SK-N-SH (cell line): Measurements from ENCODE around the gene TPM3. TPM values are rescaled to one million over a fixed set of nuclear protein-coding genes. Genes with fewer than 3 reads are reported as not detected.

Experiments
- CTCF ChIA-PET: fragments of 300-600, 350-600 bp; formaldehyde crosslinking; extraction: SDS; loops from one replicate; lab custom pipeline; 2021; lab: Yijun Ruan, JAX
- POLR2A ChIA-PET: fragments of 350-600 bp; sonication (Branson Sonifier 250); formaldehyde crosslinking; extraction: SDS; loops from one replicate; lab custom pipeline; 2020; ENCODE audit warnings: antibody characterized with exemption, inconsistent platforms; lab: Yijun Ruan, JAX
- DNase-seq: peaks from one replicate; pipeline ENCODE4 v3.0.0; 2012
- H2AFZ ChIP-seq: fragments of 200-600 bp; sonication (generic); 2 replicates; pipeline ENCODE4 v1.8.1; 2016; ENCODE audit warnings: antibody characterized with exemption, mild to moderate bottlenecking, low read depth
- H3F3A ChIP-seq: fragments of 200-600 bp; sonication (generic); replicated peaks from 2 replicates; pipeline ENCODE3; 2016; ENCODE audit warnings: antibody characterized with exemption, mild to moderate bottlenecking; ENCODE audit not compliant: insufficient read depth
- H3K27ac ChIP-seq, 2 experiments: fragments of 200-500 bp in 1 of 2; fragments of 200-600 bp in 1 of 2; sonication (Bioruptor generic) in 1 of 2; sonication (generic), shearing (Covaris generic) in 1 of 2; 2 replicates each; pipeline versions ENCODE4 v1.5.1 to v1.6.1; 2014 to 2016; ENCODE audit warnings: low read depth in 2 of 2, inconsistent platforms in 1 of 2, low read length in 1 of 2, mild to moderate bottlenecking in 1 of 2, mixed read lengths in 1 of 2
- H3K27me3 ChIP-seq: fragments of 200-600 bp; sonication (generic), shearing (Covaris generic); 2 replicates; pipeline ENCODE4 v1.6.1; 2016; ENCODE audit warnings: mixed run types; ENCODE audit not compliant: insufficient read depth
- H3K36me3 ChIP-seq, 2 experiments: fragments of 200-500 bp in 1 of 2; fragments of 200-600 bp in 1 of 2; sonication (Bioruptor generic) in 1 of 2; sonication (generic) in 1 of 2; replicated peaks in 1 of 2; 2 replicates each; pipeline versions ENCODE3 to v1.5.1; 2014 to 2016; ENCODE audit warnings: low read length in 1 of 2, mild to moderate bottlenecking in 1 of 2; ENCODE audit not compliant: insufficient read depth in 2 of 2, control insufficient read depth in 1 of 2
- H3K4me1 ChIP-seq, 2 experiments: fragments of 200-500 bp in 1 of 2; fragments of 200-600 bp in 1 of 2; sonication (Bioruptor generic) in 1 of 2; sonication (generic), shearing (Covaris generic) in 1 of 2; 2 replicates each; pipeline versions ENCODE4 v1.5.1 to v1.6.1; 2014 to 2016; ENCODE audit warnings: low read depth in 1 of 2, low read length in 1 of 2, mixed run types in 1 of 2; ENCODE audit not compliant: insufficient read depth in 2 of 2, control insufficient read depth in 1 of 2
- H3K4me2 ChIP-seq: fragments of 200-600 bp; sonication (generic), shearing (Covaris generic); 2 replicates; pipeline ENCODE4 v1.6.1; 2017; ENCODE audit warnings: mixed run types
- H3K4me3 ChIP-seq, 2 experiments: fragments of 200-500 bp in 1 of 2; fragments of 200-600 bp in 1 of 2; sonication (Bioruptor generic) in 1 of 2; sonication (generic), shearing (Covaris generic) in 1 of 2; 2 replicates each; pipeline versions ENCODE4 v1.5.1 to v1.8.1; 2014 to 2016; ENCODE audit warnings: low read depth in 2 of 2, inconsistent platforms in 1 of 2, low read length in 1 of 2, mild to moderate bottlenecking in 1 of 2, mixed read lengths in 1 of 2, moderate library complexity in 1 of 2
- H3K79me2 ChIP-seq: fragments of 200-600 bp; sonication (generic); 2 replicates; pipeline ENCODE4 v1.8.1; 2017; ENCODE audit warnings: mild to moderate bottlenecking; ENCODE audit not compliant: insufficient read depth
- H3K9ac ChIP-seq: fragments of 200-600 bp; sonication (generic); 2 replicates; pipeline ENCODE4 v1.6.1; 2017; ENCODE audit warnings: mixed run types
- H3K9me2 ChIP-seq: fragments of 200-600 bp; sonication (generic); 2 replicates; pipeline ENCODE4 v1.6.1; 2017; ENCODE audit warnings: mixed run types
- H3K9me3 ChIP-seq: fragments of 200-600 bp; sonication (generic); 2 replicates; pipeline ENCODE4 v1.6.1; 2017; ENCODE audit warnings: mixed run types, mild to moderate bottlenecking, moderate library complexity
- H4K20me1 ChIP-seq: fragments of 200-600 bp; sonication (generic); 2 replicates; pipeline ENCODE4 v1.6.1; 2017; ENCODE audit warnings: mild to moderate bottlenecking, mixed run types; ENCODE audit not compliant: insufficient read depth
- FOXM1 ChIP-seq: IDR thresholded peaks from 2 replicates; pipeline ENCODE4 v1.4.0; 2012; ENCODE audit warnings: low read depth, mild to moderate bottlenecking
- GABPA ChIP-seq: IDR thresholded peaks from 2 replicates; pipeline ENCODE4 v1.4.0; 2012; ENCODE audit warnings: low read depth, mild to moderate bottlenecking
- GATA2 ChIP-seq: sonication (generic); formaldehyde crosslinking; IDR thresholded peaks from 2 replicates; pipeline ENCODE4 v1.5.0; 2020; ENCODE audit warnings: mild to moderate bottlenecking, missing genetic modification reagents
- IRF3 ChIP-seq: fragments of 150-350 bp; IDR thresholded peaks from 2 replicates; pipeline ENCODE4 v1.6.1; 2016; ENCODE audit warnings: mild to moderate bottlenecking, low read depth, low read length
- JUND ChIP-seq: IDR thresholded peaks from 2 replicates; pipeline ENCODE4 v1.4.0; 2012
- MAX ChIP-seq: IDR thresholded peaks from 2 replicates; pipeline ENCODE4 v1.4.0; 2012; ENCODE audit warnings: low read depth
- MXI1 ChIP-seq: IDR thresholded peaks from 2 replicates; pipeline ENCODE4 v1.6.1; 2012; ENCODE audit warnings: mild to moderate bottlenecking, low read depth, low read length, improper control_type of control experiment
- NRF1 ChIP-seq: IDR thresholded peaks from 2 replicates; pipeline ENCODE4 v1.6.1; 2012; ENCODE audit warnings: low read depth, mild to moderate bottlenecking, low read length
- PBX3 ChIP-seq: IDR thresholded peaks from 2 replicates; pipeline ENCODE4; 2012
- REST ChIP-seq: IDR thresholded peaks from 2 replicates; pipeline ENCODE4 v1.6.1; 2012; ENCODE audit warnings: mild to moderate bottlenecking, low read depth, low read length, moderate library complexity
- RFX5 ChIP-seq: IDR thresholded peaks from 2 replicates; pipeline ENCODE4 v1.6.1; 2012; ENCODE audit warnings: mild to moderate bottlenecking, improper control_type of control experiment, low read length
- SIN3A ChIP-seq: IDR thresholded peaks from 2 replicates; pipeline ENCODE4 v1.6.1; 2012; ENCODE audit warnings: low read depth, mild to moderate bottlenecking, low read length, moderate library complexity, borderline replicate concordance
- SMC3 ChIP-seq: IDR thresholded peaks from 2 replicates; pipeline ENCODE4 v1.6.1; 2012; ENCODE audit warnings: low read depth, low read length, improper control_type of control experiment
- TCF12 ChIP-seq: IDR thresholded peaks from 2 replicates; pipeline ENCODE4 v1.4.0; 2012
- USF1 ChIP-seq: IDR thresholded peaks from 2 replicates; pipeline ENCODE4 v1.4.0; 2012; ENCODE audit warnings: low read depth, borderline replicate concordance
- WGBS: methylation state at CpG from one replicate; pipeline ENCODE4 v1.1.6; 2017; ENCODE audit warnings: low lambda C conversion rate; 5-methylcytosine and 5-hydroxymethylcytosine counted together
- polyA plus RNA-seq, 3 experiments: library from polyadenylated mRNA; depleted of rRNA; stranded (reverse); fragments of >200 nt; gene quantifications; 2 replicates each; pipeline ENCODE4 v1.2.3, GENCODE V29; 2012

Gene TPM3
- polyA plus RNA-seq, 1 of the 3 experiments (the other 2 are of a cell fraction), result 324 TPM

GRCh38 chr1:154192476-154192875, 576 bp upstream of the TPM3 start:
- TF ChIP-seq FOXM1, result no peak
- no peak for TF ChIP-seq REST
- no peak for TF ChIP-seq TCF12
- no peak for TF ChIP-seq GATA2 (CRISPR knock-in tag)
- no peak for TF ChIP-seq PBX3
- TF ChIP-seq SIN3A, result no peak
- TF ChIP-seq MXI1, result no peak
- no peak for TF ChIP-seq NRF1
- no peak for TF ChIP-seq GABPA
- no peak for TF ChIP-seq IRF3
- no peak for TF ChIP-seq JUND
- TF ChIP-seq USF1, result no peak
- TF ChIP-seq RFX5, result no peak
- TF ChIP-seq MAX, result no peak
- no peak for TF ChIP-seq SMC3
- Histone ChIP-seq H3K27me3 (no peaks in the 10 kb centered on the region), H3K9me3 (no peaks in the 10 kb centered on the region), H3K9me2 (no peaks in the 10 kb centered on the region), H3K27ac (no peak overlapping the region), H2AFZ (no peak overlapping the region), H4K20me1 (no peaks in the 10 kb centered on the region), H3K36me3 (no peaks in the 10 kb centered on the region), H3K79me2 (no peaks in the 10 kb centered on the region), H3K9ac (no peak overlapping the region), H3K4me2 (no peak overlapping the region), H3K4me1 (no peaks in the 10 kb centered on the region; a peak in 1 of 4 replicates), H3F3A (no peaks in the 10 kb centered on the region), H3K4me3 (no peak overlapping the region)
- WGBS, result 41% methylated on average over 3 of the region's 3 CpGs
- POLR2A ChIA-PET, result interaction anchor here (1.6 kb wide), 1 partner anchor 10 kb away, joined by 4 read pairs; no protein-coding TSS in a partner anchor
- CTCF ChIA-PET, result interaction anchor here (1.3 kb wide), 1 partner anchor 79 kb away, joined by 3 read pairs; no protein-coding TSS in a partner anchor
- DNase-seq, result no peak
